ENCODE data around the gene EPB41. TPM values are rescaled to one million over a fixed set of nuclear protein-coding genes. Genes with fewer than 3 reads are reported as not detected.

Gene EPB41
- total and polyA plus RNA-seq, 9 of the 15 experiments (the other 6 are each of a cell fraction or from before 2014, with no cell fraction given): 3.7 to 213 (median 141) TPM

DNA sequence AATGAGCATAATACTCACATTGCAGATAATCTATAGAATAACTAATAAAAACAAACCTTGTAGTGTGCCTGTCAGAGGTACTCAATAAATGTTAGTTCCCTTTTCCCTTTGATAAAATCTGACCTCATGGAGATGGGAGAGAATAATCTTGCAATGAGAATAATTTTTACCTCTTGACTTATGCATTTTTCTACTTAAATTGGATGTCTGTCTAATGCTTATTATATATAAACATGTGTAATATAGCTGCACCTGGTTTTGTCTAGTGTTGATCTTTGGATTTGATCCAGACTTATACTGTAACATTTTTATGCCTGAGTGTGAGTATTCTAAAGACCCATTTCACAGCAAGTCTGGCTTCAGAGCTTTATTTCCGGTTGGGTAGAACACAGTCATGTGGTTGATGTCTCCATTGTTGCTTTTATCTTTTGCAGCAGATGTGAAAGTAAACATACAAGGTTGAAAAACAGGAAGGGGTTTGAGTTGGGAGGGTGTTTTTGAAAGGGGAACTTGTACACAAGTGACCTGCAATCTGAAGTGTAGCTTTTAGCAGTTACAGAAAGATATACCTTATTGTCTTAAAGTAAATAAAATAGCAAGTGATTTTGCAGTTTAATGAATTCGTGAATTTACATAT lies 12.4 kb downstream of the EPB41 start (continued):
- TF ChIP-seq, protein P1, sequence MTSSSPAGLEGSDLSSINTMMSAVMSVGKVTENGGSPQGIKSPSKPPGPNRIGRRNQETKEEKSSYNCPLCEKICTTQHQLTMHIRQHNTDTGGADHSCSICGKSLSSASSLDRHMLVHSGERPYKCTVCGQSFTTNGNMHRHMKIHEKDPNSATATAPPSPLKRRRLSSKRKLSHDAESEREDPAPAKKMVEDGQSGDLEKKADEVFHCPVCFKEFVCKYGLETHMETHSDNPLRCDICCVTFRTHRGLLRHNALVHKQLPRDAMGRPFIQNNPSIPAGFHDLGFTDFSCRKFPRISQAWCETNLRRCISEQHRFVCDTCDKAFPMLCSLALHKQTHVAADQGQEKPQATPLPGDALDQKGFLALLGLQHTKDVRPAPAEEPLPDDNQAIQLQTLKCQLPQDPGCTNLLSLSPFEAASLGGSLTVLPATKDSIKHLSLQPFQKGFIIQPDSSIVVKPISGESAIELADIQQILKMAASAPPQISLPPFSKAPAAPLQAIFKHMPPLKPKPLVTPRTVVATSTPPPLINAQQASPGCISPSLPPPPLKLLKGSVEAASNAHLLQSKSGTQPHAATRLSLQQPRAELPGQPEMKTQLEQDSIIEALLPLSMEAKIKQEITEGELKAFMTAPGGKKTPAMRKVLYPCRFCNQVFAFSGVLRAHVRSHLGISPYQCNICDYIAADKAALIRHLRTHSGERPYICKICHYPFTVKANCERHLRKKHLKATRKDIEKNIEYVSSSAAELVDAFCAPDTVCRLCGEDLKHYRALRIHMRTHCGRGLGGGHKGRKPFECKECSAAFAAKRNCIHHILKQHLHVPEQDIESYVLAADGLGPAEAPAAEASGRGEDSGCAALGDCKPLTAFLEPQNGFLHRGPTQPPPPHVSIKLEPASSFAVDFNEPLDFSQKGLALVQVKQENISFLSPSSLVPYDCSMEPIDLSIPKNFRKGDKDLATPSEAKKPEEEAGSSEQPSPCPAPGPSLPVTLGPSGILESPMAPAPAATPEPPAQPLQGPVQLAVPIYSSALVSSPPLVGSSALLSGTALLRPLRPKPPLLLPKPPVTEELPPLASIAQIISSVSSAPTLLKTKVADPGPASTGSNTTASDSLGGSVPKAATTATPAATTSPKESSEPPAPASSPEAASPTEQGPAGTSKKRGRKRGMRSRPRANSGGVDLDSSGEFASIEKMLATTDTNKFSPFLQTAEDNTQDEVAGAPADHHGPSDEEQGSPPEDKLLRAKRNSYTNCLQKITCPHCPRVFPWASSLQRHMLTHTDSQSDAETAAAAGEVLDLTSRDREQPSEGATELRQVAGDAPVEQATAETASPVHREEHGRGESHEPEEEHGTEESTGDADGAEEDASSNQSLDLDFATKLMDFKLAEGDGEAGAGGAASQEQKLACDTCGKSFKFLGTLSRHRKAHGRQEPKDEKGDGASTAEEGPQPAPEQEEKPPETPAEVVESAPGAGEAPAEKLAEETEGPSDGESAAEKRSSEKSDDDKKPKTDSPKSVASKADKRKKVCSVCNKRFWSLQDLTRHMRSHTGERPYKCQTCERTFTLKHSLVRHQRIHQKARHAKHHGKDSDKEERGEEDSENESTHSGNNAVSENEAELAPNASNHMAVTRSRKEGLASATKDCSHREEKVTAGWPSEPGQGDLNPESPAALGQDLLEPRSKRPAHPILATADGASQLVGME (CRISPR knock-in tag; IDR thresholded peaks at IDR 0.05): no peak
- TF ChIP-seq, protein P2, sequence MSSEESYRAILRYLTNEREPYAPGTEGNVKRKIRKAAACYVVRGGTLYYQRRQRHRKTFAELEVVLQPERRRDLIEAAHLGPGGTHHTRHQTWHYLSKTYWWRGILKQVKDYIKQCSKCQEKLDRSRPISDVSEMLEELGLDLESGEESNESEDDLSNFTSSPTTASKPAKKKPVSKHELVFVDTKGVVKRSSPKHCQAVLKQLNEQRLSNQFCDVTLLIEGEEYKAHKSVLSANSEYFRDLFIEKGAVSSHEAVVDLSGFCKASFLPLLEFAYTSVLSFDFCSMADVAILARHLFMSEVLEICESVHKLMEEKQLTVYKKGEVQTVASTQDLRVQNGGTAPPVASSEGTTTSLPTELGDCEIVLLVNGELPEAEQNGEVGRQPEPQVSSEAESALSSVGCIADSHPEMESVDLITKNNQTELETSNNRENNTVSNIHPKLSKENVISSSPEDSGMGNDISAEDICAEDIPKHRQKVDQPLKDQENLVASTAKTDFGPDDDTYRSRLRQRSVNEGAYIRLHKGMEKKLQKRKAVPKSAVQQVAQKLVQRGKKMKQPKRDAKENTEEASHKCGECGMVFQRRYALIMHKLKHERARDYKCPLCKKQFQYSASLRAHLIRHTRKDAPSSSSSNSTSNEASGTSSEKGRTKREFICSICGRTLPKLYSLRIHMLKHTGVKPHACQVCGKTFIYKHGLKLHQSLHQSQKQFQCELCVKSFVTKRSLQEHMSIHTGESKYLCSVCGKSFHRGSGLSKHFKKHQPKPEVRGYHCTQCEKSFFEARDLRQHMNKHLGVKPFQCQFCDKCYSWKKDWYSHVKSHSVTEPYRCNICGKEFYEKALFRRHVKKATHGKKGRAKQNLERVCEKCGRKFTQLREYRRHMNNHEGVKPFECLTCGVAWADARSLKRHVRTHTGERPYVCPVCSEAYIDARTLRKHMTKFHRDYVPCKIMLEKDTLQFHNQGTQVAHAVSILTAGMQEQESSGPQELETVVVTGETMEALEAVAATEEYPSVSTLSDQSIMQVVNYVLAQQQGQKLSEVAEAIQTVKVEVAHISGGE (CRISPR knock-in tag; IDR thresholded peaks at IDR 0.05): peak in 1 of 3 experiments; percentile 79; a peak in 1 of 6 replicates
- TF ChIP-seq, protein P3, sequence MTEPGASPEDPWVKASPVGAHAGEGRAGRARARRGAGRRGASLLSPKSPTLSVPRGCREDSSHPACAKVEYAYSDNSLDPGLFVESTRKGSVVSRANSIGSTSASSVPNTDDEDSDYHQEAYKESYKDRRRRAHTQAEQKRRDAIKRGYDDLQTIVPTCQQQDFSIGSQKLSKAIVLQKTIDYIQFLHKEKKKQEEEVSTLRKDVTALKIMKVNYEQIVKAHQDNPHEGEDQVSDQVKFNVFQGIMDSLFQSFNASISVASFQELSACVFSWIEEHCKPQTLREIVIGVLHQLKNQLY (CRISPR knock-in tag; conservative IDR thresholded peaks at IDR 0.05): no peak
- TF ChIP-seq ZNF124 (CRISPR knock-in tag; IDR thresholded peaks at IDR 0.05): no peak
- TF ChIP-seq JUNB (CRISPR knock-in tag; conservative IDR thresholded peaks at IDR 0.05): no peak
- TF ChIP-seq RBBP5 (IDR thresholded peaks at IDR 0.05; ENCODE audit: borderline replicate concordance, insufficient read depth, low read length, poor library complexity, severe bottlenecking): peak; percentile 36
- no peak for TF ChIP-seq ZNF764 (CRISPR knock-in tag; IDR thresholded peaks at IDR 0.05; ENCODE audit: low read depth)
- peak; percentile 87 for TF ChIP-seq NFIC (IDR thresholded peaks at IDR 0.05)
- peak; percentile 99 for TF ChIP-seq EP300 (IDR thresholded peaks at IDR 0.05; ENCODE audit: low read length)
- TF ChIP-seq, protein P4, sequence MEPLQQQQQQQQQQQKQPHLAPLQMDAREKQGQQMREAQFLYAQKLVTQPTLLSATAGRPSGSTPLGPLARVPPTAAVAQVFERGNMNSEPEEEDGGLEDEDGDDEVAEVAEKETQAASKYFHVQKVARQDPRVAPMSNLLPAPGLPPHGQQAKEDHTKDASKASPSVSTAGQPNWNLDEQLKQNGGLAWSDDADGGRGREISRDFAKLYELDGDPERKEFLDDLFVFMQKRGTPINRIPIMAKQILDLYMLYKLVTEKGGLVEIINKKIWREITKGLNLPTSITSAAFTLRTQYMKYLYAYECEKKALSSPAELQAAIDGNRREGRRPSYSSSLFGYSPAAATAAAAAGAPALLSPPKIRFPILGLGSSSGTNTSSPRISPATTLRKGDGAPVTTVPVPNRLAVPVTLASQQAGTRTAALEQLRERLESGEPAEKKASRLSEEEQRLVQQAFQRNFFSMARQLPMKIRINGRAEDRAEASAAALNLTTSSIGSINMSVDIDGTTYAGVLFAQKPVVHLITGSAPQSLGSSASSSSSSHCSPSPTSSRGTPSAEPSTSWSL (CRISPR knock-in tag; IDR thresholded peaks at IDR 0.05; ENCODE audit: borderline replicate concordance): no peak
- peak; percentile 100 for TF ChIP-seq SOX6 (IDR thresholded peaks at IDR 0.05)
- TF ChIP-seq TARDBP (IDR thresholded peaks at IDR 0.05): peak; percentile 44; the same call in 1 of the 2 replicates
- TF ChIP-seq PHB (CRISPR knock-in tag; IDR thresholded peaks at IDR 0.05): no peak
